Tibial nerve (tissue), 4 donors: ENCODE measurements around the gene NTF4.
"Not testable (repeated sequence)": the region's sequence is repeated elsewhere in the genome, so short reads cannot be mapped to it uniquely, and the experiment has no call there.

Experiments
- CTCF ChIP-seq, 5 experiments: fragments of 200-600 bp in 3 of 5; fragments of 450-650 bp in 2 of 5; sonication (generic) in 3 of 5; IDR thresholded peaks; one replicate each; pipeline ENCODE4 v1.5.1; 2016 to 2019; ENCODE audit warnings: antibody characterized with exemption in 5 of 5, mild to moderate bottlenecking in 3 of 5, moderate library complexity in 2 of 5
- EP300 ChIP-seq, 2 donors: sonication (generic); formaldehyde crosslinking; IDR thresholded peaks; one replicate each; pipeline ENCODE4 v1.6.1; 2017; ENCODE audit warnings: antibody characterized with exemption in 2 of 2, mild to moderate bottlenecking in 1 of 2
- POLR2A ChIP-seq, 2 donors: fragments of 450-650 bp; IDR thresholded peaks; one replicate each; pipeline ENCODE4 v1.6.1; 2017; ENCODE audit warnings: antibody characterized with exemption in 2 of 2, mild to moderate bottlenecking in 2 of 2, moderate library complexity in 2 of 2

- TF ChIP-seq CTCF, EP300, POLR2A (IDR thresholded peaks at IDR 0.05): not testable (repeated sequence)
Measured at GRCh38 chr19:49049834-49050233, 14.8 kb downstream of the NTF4 start.
